ENCODE measurements around the gene TUFT1.
A peak's percentile ranks its signal among the peaks of the same experiment; 100 is the strongest.

The TUFT1 gene

GRCh38 chr1:151535326-151536271, 4.5 kb upstream of the TUFT1 start:
- no peak overlapping the region for H3K27ac ChIP-seq
- no peak for TF ChIP-seq CTCF (IDR thresholded peaks at IDR 0.05)
- no peak overlapping the region for H3K4me3 ChIP-seq
- DNase-seq (ENCODE audit: low spot score) = no peak

GRCh38 chr1:151536499-151536898, 3.6 kb upstream of the TUFT1 start:
- DNase-seq (ENCODE audit: low spot score) = no peak
- no peak overlapping the region for H3K27ac ChIP-seq
- TF ChIP-seq CTCF (IDR thresholded peaks at IDR 0.05) = no peak
- H3K4me3 ChIP-seq = no peak overlapping the region

DNA sequence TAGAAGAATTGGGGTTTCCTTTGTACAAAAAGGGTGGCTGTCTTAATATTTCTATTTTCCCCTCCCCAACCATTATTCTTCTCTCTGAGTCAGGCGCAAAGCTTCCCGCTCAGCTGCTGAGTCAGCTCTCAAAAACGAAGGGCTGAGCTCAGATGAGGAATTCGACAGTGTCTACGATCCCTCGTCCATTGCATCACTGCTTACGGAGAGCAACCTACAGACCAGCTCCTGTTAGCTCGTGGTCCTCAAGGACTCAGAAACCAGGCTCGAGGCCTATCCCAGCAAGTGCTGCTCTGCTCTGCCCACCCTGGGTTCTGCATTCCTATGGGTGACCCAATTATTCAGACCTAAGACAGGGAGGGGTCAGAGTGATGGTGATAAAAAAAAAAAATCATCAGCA, 3.0 kb upstream of the TUFT1 start:
- H3K4me3 ChIP-seq = no peak overlapping the region
- DNase-seq (ENCODE audit: low spot score) = no peak
- no peak for TF ChIP-seq CTCF (IDR thresholded peaks at IDR 0.05)
- H3K27ac ChIP-seq = no peak overlapping the region

DNA sequence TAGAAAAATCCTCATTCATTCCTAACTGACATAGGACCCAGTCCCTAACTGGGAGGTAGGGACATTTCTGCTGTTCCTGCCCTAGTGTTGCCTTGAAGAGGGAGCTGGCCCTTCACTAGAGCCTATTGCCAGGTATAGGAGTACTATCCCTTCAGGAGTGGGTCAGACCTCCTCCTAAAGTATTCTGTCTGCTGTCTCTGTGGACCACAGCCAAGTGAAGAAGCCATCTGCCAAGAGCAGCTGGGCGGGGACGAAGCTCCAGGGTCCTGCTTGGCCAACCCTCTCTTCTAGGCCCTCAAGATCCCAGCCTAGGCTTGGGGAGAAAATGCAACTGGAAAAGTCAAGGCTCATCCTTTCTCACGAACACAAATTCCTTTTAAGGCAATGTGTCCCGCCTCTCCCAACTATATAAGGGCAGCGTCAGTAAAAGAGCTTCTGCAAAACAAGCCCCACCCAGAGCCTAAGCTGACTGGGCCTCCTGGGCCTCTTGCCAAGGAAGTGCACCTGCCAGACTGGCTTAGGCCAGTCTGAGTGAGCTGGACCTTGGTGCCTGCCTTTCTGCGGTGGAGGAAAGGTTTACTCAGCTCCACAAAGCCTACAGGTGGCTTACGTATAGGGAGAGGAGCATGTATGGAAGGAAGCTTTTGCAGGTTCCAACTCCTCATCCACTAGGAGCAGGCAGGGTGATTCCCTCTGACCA, 638 bp upstream of the TUFT1 start:
- Histone ChIP-seq H3K4me3 (peak overlapping the region; percentile 78), H3K27ac (peak overlapping the region; percentile 68 to 83)
- DNase-seq (ENCODE audit: low spot score) = no peak
- TF ChIP-seq CTCF (IDR thresholded peaks at IDR 0.05) = no peak

- TF ChIP-seq CTCF (IDR thresholded peaks at IDR 0.05) = no peak
- DNase-seq (ENCODE audit: low spot score) = no peak
- peak overlapping the region; percentile 68 to 83 for H3K27ac ChIP-seq
- H3K4me3 ChIP-seq = peak overlapping the region; percentile 78
Measured at GRCh38 chr1:151540982-151541377, 871 bp downstream of the TUFT1 start.

DNA sequence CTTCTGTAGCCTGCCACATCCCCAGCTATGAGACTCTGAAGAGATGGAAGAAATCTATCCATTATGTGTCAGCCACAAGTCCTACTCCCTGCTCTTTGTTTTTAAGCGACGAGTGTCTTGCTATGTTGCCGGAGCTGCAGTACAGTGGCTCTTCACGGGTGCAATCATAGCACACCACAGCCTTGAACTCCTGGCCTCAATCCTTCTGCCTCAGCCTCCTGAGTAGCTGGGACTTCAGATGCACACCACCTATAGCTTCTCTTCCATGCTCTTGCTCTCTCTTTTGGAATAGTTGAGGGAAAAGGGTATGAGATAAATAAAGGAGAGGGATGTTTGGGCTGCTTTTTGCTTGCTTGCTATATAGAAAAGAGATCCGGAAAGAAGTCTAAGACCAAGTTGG, 1.6 kb downstream of the TUFT1 start:
- TF ChIP-seq CTCF (IDR thresholded peaks at IDR 0.05) = no peak
- H3K4me3 ChIP-seq = peak overlapping the region; percentile 78
- H3K27ac ChIP-seq = no peak overlapping the region
- DNase-seq (ENCODE audit: low spot score) = no peak
